A549 (cell line): ENCODE data around the gene CCDC57. TPM values are rescaled to one million over a fixed set of nuclear protein-coding genes. Genes with fewer than 3 reads are reported as not detected.

Experiments
- ATAC-seq, 2 experiments: fragments of 200-7000 bp in 1 of 2; fragments of >200 bp in 1 of 2; cut with Nextera tagmentation in 1 of 2; cut with Tn5 transposase in 1 of 2; 3 replicates each; pipeline versions ENCODE4 v1.8.0 to v1.9.1; 2018 to 2020; ENCODE audit warnings: mild to moderate bottlenecking in 1 of 2, moderate library complexity in 1 of 2
- CTCF ChIA-PET: fragments of 300-600 bp; sonication (Branson Sonifier 250); formaldehyde crosslinking; extraction: SDS; loops from one replicate; lab custom pipeline; 2021; ENCODE audit warnings: antibody characterized with exemption, inconsistent platforms; lab: Yijun Ruan, JAX
- POLR2A ChIA-PET: fragments of 350-600 bp; formaldehyde crosslinking; extraction: SDS; loops from one replicate; lab custom pipeline; 2021; ENCODE audit warnings: antibody characterized with exemption, inconsistent platforms; lab: Yijun Ruan, JAX
- DNase-seq, 2 experiments: peaks; one replicate each; pipeline versions ENCODE4 v3.0.0 to v3.0.0-alpha.2; 2011 to 2016; ENCODE audit warnings: low read depth in 1 of 2, low spot score in 1 of 2
- FAIRE-seq: peaks from 2 replicates; lab custom pipeline; 2011; peaks lifted over from hg19 to GRCh38; lab: Jason Lieb, UNC
- H3K27ac ChIP-seq, 2 experiments: fragments of >200 bp; sonication (Bioruptor Twin); formaldehyde crosslinking; 3 replicates each; pipeline ENCODE4 v1.5.1; 2016 to 2017
- H3K4me1 ChIP-seq: fragments of >200 bp; sonication (Bioruptor Twin); formaldehyde crosslinking; 3 replicates; pipeline ENCODE4 v1.6.1; 2016
- H3K4me2 ChIP-seq: fragments of >200 bp; sonication (Bioruptor Twin); formaldehyde crosslinking; 3 replicates; pipeline ENCODE4 v1.6.1; 2016
- H3K4me3 ChIP-seq: fragments of >200 bp; sonication (Bioruptor Twin); formaldehyde crosslinking; 3 replicates; pipeline ENCODE4 v1.5.1; 2016
- H3K9me3 ChIP-seq: fragments of >200 bp; sonication (Bioruptor Twin); formaldehyde crosslinking; 3 replicates; pipeline ENCODE4 v1.6.1; 2016
- ATOH8 ChIP-seq: fragments of 250-450 bp; sonication (Bioruptor Pico); IDR thresholded peaks from 2 replicates; pipeline ENCODE4 v1.5.0; 2020; ENCODE audit warnings: low read depth, mild to moderate bottlenecking, moderate library complexity
- CBX8 ChIP-seq: fragments of 200-600 bp; sonication (generic); IDR thresholded peaks from 2 replicates; pipeline ENCODE4 v1.6.1; 2016
- EHF ChIP-seq: fragments of 250-450 bp; sonication (Bioruptor Pico); IDR thresholded peaks from 2 replicates; pipeline ENCODE4 v1.5.0; 2020; ENCODE audit warnings: mild to moderate bottlenecking
- FOSB ChIP-seq: fragments of 250-450 bp; sonication (Bioruptor Pico); IDR thresholded peaks from 2 replicates; pipeline ENCODE4 v1.5.0; 2020; ENCODE audit warnings: mild to moderate bottlenecking, moderate library complexity
- FOSL2 ChIP-seq, 2 experiments: fragments of 450-650 bp in 1 of 2; fragments of >200 bp in 1 of 2; sonication (Bioruptor Twin) in 1 of 2; formaldehyde crosslinking; IDR thresholded peaks; 2 replicates each; pipeline versions ENCODE4 v1.5.0 to v1.6.1; 2016 to 2020; ENCODE audit warnings: mild to moderate bottlenecking in 1 of 2, moderate library complexity in 1 of 2
- FOXS1 ChIP-seq: fragments of 250-450 bp; sonication (Bioruptor Pico); IDR thresholded peaks from 2 replicates; pipeline ENCODE4 v1.5.0; 2020; ENCODE audit warnings: mild to moderate bottlenecking, moderate library complexity
- HMGXB4 ChIP-seq: fragments of 250-450 bp; sonication (Bioruptor Pico); IDR thresholded peaks from 2 replicates; pipeline ENCODE4 v1.5.0; 2021; ENCODE audit warnings: mild to moderate bottlenecking, moderate library complexity, borderline replicate concordance
- JUN ChIP-seq, 2 experiments: fragments of >200 bp; sonication (Bioruptor Twin); formaldehyde crosslinking; IDR thresholded peaks; 2 replicates in 1 of 2; 3 replicates in 1 of 2; pipeline ENCODE4 v1.6.1; 2016 to 2017
- JUNB ChIP-seq: fragments of >200 bp; sonication (Bioruptor Twin); formaldehyde crosslinking; IDR thresholded peaks from 2 replicates; pipeline ENCODE4 v1.6.1; 2016
- NFE2L2 ChIP-seq: fragments of 150-350 bp; conservative IDR thresholded peaks from 2 replicates; pipeline ENCODE4 v1.6.1; 2014; ENCODE audit warnings: low read length
- PBX3 ChIP-seq: IDR thresholded peaks from 2 replicates; pipeline ENCODE4 v1.6.1; 2012
- POLR2AphosphoS2 ChIP-seq: conservative IDR thresholded peaks from 2 replicates; pipeline ENCODE4 v1.6.1; 2012; ENCODE audit warnings: low read length, improper control_type of control experiment, inconsistent platforms
- SMC3 ChIP-seq: fragments of >200 bp; sonication (Bioruptor Twin); formaldehyde crosslinking; IDR thresholded peaks from 3 replicates; pipeline ENCODE4 v1.6.1; 2018; ENCODE audit warnings: inconsistent platforms
- TP53 ChIP-seq: fragments of 250-450 bp; sonication (Bioruptor Pico); IDR thresholded peaks from 2 replicates; pipeline ENCODE4 v1.5.0; 2021; ENCODE audit warnings: mild to moderate bottlenecking, moderate library complexity
- ZNF302 ChIP-seq: fragments of 250-450 bp; sonication (Bioruptor Pico); IDR thresholded peaks from 2 replicates; pipeline ENCODE4 v1.9.0; 2021; ENCODE audit warnings: inconsistent platforms, mild to moderate bottlenecking, moderate library complexity
- WGBS: methylation state at CpG from one replicate; pipeline ENCODE4 v1.1.6; 2017; ENCODE audit errors: missing lambda C conversion rate; 5-methylcytosine and 5-hydroxymethylcytosine counted together
- polyA plus RNA-seq, 4 experiments: library from polyadenylated mRNA; depleted of rRNA in 3 of 4; stranded (reverse); fragments of >200 nt; fragmentation: RNase III in 1 of 4; extraction: RNeasy Plus Mini Kit Qiagen cat#74134 plus additional on column Dnase treatment in 1 of 4; gene quantifications; 2 replicates in 3 of 4; 3 replicates in 1 of 4; pipeline ENCODE4 v1.2.3, GENCODE V29; 2011 to 2017

Gene CCDC57
- polyA plus RNA-seq, 2 of the 4 experiments (the other 2 are of a cell fraction): 18.2 to 18.5 TPM

GRCh38 chr17:82173351-82174041 is 39.1 kb downstream of the CCDC57 start:
- CTCF ChIA-PET: interaction anchor here (0.8 to 2.3 kb wide), 4 partner anchors 10 to 381 kb away, joined by 3 to 13 read pairs (median 4); no protein-coding TSS in a partner anchor
- 88% methylated on average over 18 of the region's 18 CpGs for WGBS
- FAIRE-seq (no peak), ATAC-seq (peak in 1 of 2 experiments; percentile 28; a peak in 2 of 6 replicates), DNase-seq (no peak)
- POLR2A ChIA-PET: no interaction called here
- Histone ChIP-seq H3K4me2 (no peak overlapping the region), H3K4me3 (no peak overlapping the region), H3K9me3 (no peaks in the 10 kb centered on the region), H3K27ac (no peak overlapping the region), H3K4me1 (no peaks in the 10 kb centered on the region)
- TF ChIP-seq SMC3: no peak
- TF ChIP-seq PBX3: no peak
- no peak for TF ChIP-seq TP53
- TF ChIP-seq FOXS1 (CRISPR knock-in tag): no peak

- no peak overlapping the region for H3K4me3 ChIP-seq
- no peak overlapping the region for H3K27ac ChIP-seq
- WGBS: 96% methylated on average over 18 of the region's 18 CpGs
- no peaks in the 10 kb centered on the region for H3K4me1 ChIP-seq
- ChIA-PET POLR2A (no interaction called here), CTCF (interaction anchor here (0.6 to 2.3 kb wide), 10 partner anchors 9 to 381 kb away, joined by 3 to 13 read pairs (median 3); partner anchors contain the start of gene DCXR)
- TF ChIP-seq FOSB (CRISPR knock-in tag) (no peak), NFE2L2 (no peak)
- FAIRE-seq (no peak), DNase-seq (no peak), ATAC-seq (no peak)
- H3K4me2 ChIP-seq: no peak overlapping the region
- no peaks in the 10 kb centered on the region for H3K9me3 ChIP-seq
Observed at GRCh38 chr17:82172486-82173160, 40.0 kb downstream of the CCDC57 start.

GRCh38 chr17:82171750-82172375 is 40.8 kb downstream of the CCDC57 start:
- H3K4me2 ChIP-seq: no peak overlapping the region
- CTCF ChIA-PET: interaction anchor here (1.0 to 2.3 kb wide), 6 partner anchors 9 to 142 kb away, joined by 3 to 13 read pairs (median 3); partner anchors contain the start of gene DCXR
- no peak overlapping the region for H3K27ac ChIP-seq
- TF ChIP-seq HMGXB4 (CRISPR knock-in tag) (no peak), ATOH8 (CRISPR knock-in tag) (no peak), SMC3 (no peak), JUN (IDR thresholded peaks at IDR 0.05) (no peak), JUNB (no peak), FOSL2 (IDR thresholded peaks at IDR 0.05) (no peak), FOSL2 (CRISPR knock-in tag; IDR thresholded peaks at IDR 0.05) (no peak), CBX8 (no peak), EHF (CRISPR knock-in tag) (no peak), ZNF302 (no peak), POLR2AphosphoS2 (no peak), FOSB (CRISPR knock-in tag) (no peak)
- no peak overlapping the region for H3K4me3 ChIP-seq
- no peak for FAIRE-seq
- no peaks in the 10 kb centered on the region for H3K4me1 ChIP-seq
- no peaks in the 10 kb centered on the region for H3K9me3 ChIP-seq
- ATAC-seq: no peak
- 91% methylated on average over 14 of the region's 14 CpGs for WGBS
- DNase-seq: no peak
- POLR2A ChIA-PET: no interaction called here
